Ascending aorta (tissue), 2 donors: Measurements from ENCODE around the gene SEC63. TPM values are rescaled to one million over a fixed set of nuclear protein-coding genes. Genes with fewer than 3 reads are reported as not detected.
"Not testable (repeated sequence)": the region's sequence is repeated elsewhere in the genome, so short reads cannot be mapped to it uniquely, and the experiment has no call there.

Experiments used
- DNase-seq, 2 donors: peaks; one replicate each; pipeline ENCODE4 v3.0.0-alpha.2; 2019; ENCODE audit warnings: low spot score in 2 of 2
- H3K27ac ChIP-seq, 2 donors: fragments of 200-600 bp; sonication (generic); one replicate each; pipeline ENCODE4 v1.5.1; 2016 to 2017; ENCODE audit warnings: mild to moderate bottlenecking in 1 of 2
- H3K27me3 ChIP-seq: fragments of 200-600 bp; sonication (generic); one replicate; pipeline ENCODE4 v1.5.1; 2017
- H3K36me3 ChIP-seq, 2 donors: fragments of 200-600 bp; sonication (generic); one replicate each; pipeline ENCODE4 v1.5.1; 2016
- H3K4me1 ChIP-seq, 2 donors: fragments of 200-600 bp; sonication (generic); one replicate each; pipeline ENCODE4 v1.5.1; 2016 to 2017; ENCODE audit warnings: mild to moderate bottlenecking in 1 of 2
- H3K4me3 ChIP-seq, 2 donors: fragments of 200-600 bp; sonication (generic); one replicate each; pipeline ENCODE4 v1.5.1; 2016 to 2017; ENCODE audit warnings: mild to moderate bottlenecking in 1 of 2
- H3K9me3 ChIP-seq, 2 donors: fragments of 200-600 bp; sonication (generic); one replicate each; pipeline ENCODE4 v1.5.1; 2016
- CTCF ChIP-seq, 3 experiments: fragments of 200-600 bp in 2 of 3; fragments of 450-650 bp in 1 of 3; sonication (generic) in 2 of 3; IDR thresholded peaks; one replicate each; pipeline ENCODE4 v1.5.1; 2016 to 2019; ENCODE audit warnings: antibody characterized with exemption in 3 of 3, mild to moderate bottlenecking in 1 of 3, moderate library complexity in 1 of 3
- intact Hi-C: fragments of 100-400 bp; cut with DNase I; formaldehyde crosslinking; loops from one replicate; pipeline ENCODE4 v1.15.1; 2023
- total RNA-seq: library from RNA; depleted of rRNA; stranded (reverse); fragments of >200 nt; gene quantifications from one replicate; pipeline ENCODE4 v1.1.0, GENCODE V29; 2016

Gene SEC63
- total RNA-seq, 1 donor from 2014 or later = 13.1 TPM

- DNase-seq = no peak
- intact Hi-C loops = no loop called here
- no peak overlapping the region for H3K27ac ChIP-seq
Measured at GRCh38 chr6:107942142-107942541, 15.9 kb downstream of the SEC63 start.

GRCh38 chr6:107941627-107942026 is 16.4 kb downstream of the SEC63 start:
- Histone ChIP-seq H3K27ac (no peak overlapping the region), H3K4me1 (peaks cover 0 to 5% of the 10 kb centered on the region in 2 donors), H3K9me3 (no peaks in the 10 kb centered on the region), H3K36me3 (no peaks in the 10 kb centered on the region), H3K4me3 (no peak overlapping the region), H3K27me3 (no peaks in the 10 kb centered on the region)
- intact Hi-C loops = no loop called here
- TF ChIP-seq CTCF (IDR thresholded peaks at IDR 0.05) = no peak
- DNase-seq = no peak

More at GRCh38 chr6:107942142-107942541, 15.9 kb downstream of the SEC63 start:
- Histone ChIP-seq H3K4me1 (peaks cover 0 to 5% of the 10 kb centered on the region in 2 donors), H3K27me3 (no peaks in the 10 kb centered on the region), H3K9me3 (no peaks in the 10 kb centered on the region), H3K36me3 (no peaks in the 10 kb centered on the region), H3K4me3 (no peak overlapping the region)
- no peak for TF ChIP-seq CTCF (IDR thresholded peaks at IDR 0.05)

GRCh38 chr6:107941199-107941598 is 16.8 kb downstream of the SEC63 start:
- Histone ChIP-seq H3K27ac (no peak overlapping the region), H3K9me3 (no peaks in the 10 kb centered on the region), H3K36me3 (no peaks in the 10 kb centered on the region), H3K27me3 (no peaks in the 10 kb centered on the region), H3K4me1 (peaks cover 0 to 5% of the 10 kb centered on the region in 2 donors), H3K4me3 (no peak overlapping the region)
- TF ChIP-seq CTCF (IDR thresholded peaks at IDR 0.05) = no peak
- no peak for DNase-seq
- intact Hi-C loops = no loop called here

GRCh38 chr6:107936910-107937292 is 21.1 kb downstream of the SEC63 start:
- intact Hi-C loops, H3K9me3 ChIP-seq: not testable (repeated sequence)

GRCh38 chr6:107936162-107936909 is 21.7 kb downstream of the SEC63 start:
- Histone ChIP-seq H3K9me3 (peaks cover 0 to 7% of the 10 kb centered on the region in 2 donors), H3K27me3 (no peaks in the 10 kb centered on the region), H3K27ac (no peak overlapping the region), H3K4me3 (no peak overlapping the region), H3K36me3 (no peaks in the 10 kb centered on the region), H3K4me1 (peaks cover 0 to 5% of the 10 kb centered on the region in 2 donors)
- TF ChIP-seq CTCF (IDR thresholded peaks at IDR 0.05) = no peak
- intact Hi-C loops = no loop called here
- DNase-seq = no peak

More at GRCh38 chr6:107936910-107937292, 21.1 kb downstream of the SEC63 start:
- not testable (repeated sequence) for H3K36me3 ChIP-seq, DNase-seq, H3K27me3 ChIP-seq, H3K4me1 ChIP-seq, H3K27ac ChIP-seq, H3K4me3 ChIP-seq

- DNase-seq, H3K9me3 ChIP-seq, H3K36me3 ChIP-seq, intact Hi-C loops, H3K4me1 ChIP-seq, H3K4me3 ChIP-seq, H3K27me3 ChIP-seq, H3K27ac ChIP-seq: not testable (repeated sequence)
Measured at GRCh38 chr6:107934229-107934628, 23.8 kb downstream of the SEC63 start.
